ENCODE results near the gene TADA2B.

Gene TADA2B

DNA sequence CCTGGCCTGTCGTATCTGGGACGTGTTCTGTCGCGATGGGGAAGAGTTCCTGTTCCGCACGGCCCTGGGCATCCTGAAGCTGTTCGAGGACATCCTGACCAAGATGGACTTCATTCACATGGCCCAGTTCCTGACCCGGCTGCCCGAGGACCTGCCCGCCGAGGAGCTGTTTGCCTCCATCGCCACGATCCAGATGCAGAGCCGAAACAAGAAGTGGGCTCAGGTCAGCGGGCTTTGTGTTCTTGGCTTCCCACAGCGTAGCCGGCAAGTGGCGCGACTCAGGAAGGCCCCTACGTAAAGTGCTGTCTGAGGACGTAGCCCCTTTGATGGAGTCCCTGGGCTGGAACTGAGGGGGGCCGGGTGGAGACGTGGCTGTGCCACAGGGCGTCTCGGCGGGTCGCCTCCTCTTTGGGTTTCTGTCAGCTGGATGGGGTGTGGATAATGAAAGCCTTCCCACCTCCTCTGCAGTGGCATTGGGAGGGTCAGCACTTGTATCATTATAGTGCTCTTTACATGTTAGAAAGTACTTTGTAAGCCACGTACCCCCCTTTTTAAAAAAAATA, 18.1 kb upstream of the TADA2B start:
- Histone ChIP-seq H2AFZ (ENCODE audit: low read length, unreplicated experiment) (no peak overlapping the region), H3K27ac (ENCODE audit: low read depth, low read length) (no peak overlapping the region), H3K79me2 (ENCODE audit: control insufficient read depth, insufficient read depth, low read length, unreplicated experiment) (peaks cover 4% of the 10 kb centered on the region), H3K4me1 (ENCODE audit: control insufficient read depth, insufficient read depth, low read length, unreplicated experiment) (peaks cover 23% of the 10 kb centered on the region), H3K4me3 (ENCODE audit: low read depth, low read length) (no peak overlapping the region), H3K36me3 (ENCODE audit: insufficient read depth, low read length) (0 out of 2 replicates have a peak, but pooled peaks cover 2% of the 10 kb centered on the region), H3K27me3 (ENCODE audit: insufficient read depth, low read length) (no peaks in the 10 kb centered on the region)

DNA sequence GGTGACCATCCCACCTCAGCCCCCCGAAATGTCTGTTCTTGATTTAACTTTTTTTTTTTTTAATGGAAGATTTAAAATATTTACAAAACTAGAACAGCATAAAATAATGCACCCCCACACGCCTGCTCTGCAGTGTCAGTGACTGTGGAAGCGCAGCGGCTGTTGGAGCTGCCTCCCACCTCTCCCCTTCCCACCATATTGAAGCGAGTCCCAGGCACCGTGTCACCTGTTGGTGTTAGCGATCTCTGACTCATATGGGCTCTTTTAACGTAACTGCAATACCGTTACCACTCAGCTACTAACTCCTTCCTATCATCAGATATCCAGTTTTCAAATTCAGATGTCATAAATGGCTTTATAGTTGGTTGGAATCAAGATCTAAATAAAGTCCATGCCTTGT, 17.1 kb upstream of the TADA2B start:
- Histone ChIP-seq H3K27me3 (ENCODE audit: insufficient read depth, low read length) (no peaks in the 10 kb centered on the region), H3K79me2 (ENCODE audit: control insufficient read depth, insufficient read depth, low read length, unreplicated experiment) (peaks cover 4% of the 10 kb centered on the region), H3K4me3 (ENCODE audit: low read depth, low read length) (no peak overlapping the region), H3K36me3 (ENCODE audit: insufficient read depth, low read length) (0 out of 2 replicates have a peak, but pooled peaks cover 2% of the 10 kb centered on the region), H2AFZ (ENCODE audit: low read length, unreplicated experiment) (no peak overlapping the region), H3K27ac (ENCODE audit: low read depth, low read length) (no peak overlapping the region), H3K4me1 (ENCODE audit: control insufficient read depth, insufficient read depth, low read length, unreplicated experiment) (peaks cover 23% of the 10 kb centered on the region)

DNA sequence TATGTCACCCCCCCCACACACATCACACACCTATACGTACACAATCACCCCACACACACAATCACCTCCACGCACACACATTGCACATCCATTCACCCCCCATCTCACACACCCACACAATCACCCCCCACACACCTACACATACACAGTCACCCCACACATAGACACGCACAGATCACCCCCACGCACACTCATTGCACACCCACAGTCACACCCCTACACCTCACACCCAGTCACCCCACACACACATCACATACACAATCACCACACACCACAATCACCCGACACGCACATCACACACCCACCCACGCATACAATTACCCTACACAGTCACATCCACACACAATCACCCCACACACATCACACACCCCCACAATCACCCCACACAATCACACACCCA, 15.9 kb upstream of the TADA2B start:
- H2AFZ ChIP-seq (ENCODE audit: low read length, unreplicated experiment) = no peak overlapping the region
- no peaks in the 10 kb centered on the region for H3K27me3 ChIP-seq (ENCODE audit: insufficient read depth, low read length)
- peaks cover 4% of the 10 kb centered on the region for H3K79me2 ChIP-seq (ENCODE audit: control insufficient read depth, insufficient read depth, low read length, unreplicated experiment)
- H3K36me3 ChIP-seq (ENCODE audit: insufficient read depth, low read length) = 0 out of 2 replicates have a peak, but pooled peaks cover 2% of the 10 kb centered on the region
- peaks cover 16% of the 10 kb centered on the region for H3K4me1 ChIP-seq (ENCODE audit: control insufficient read depth, insufficient read depth, low read length, unreplicated experiment)
- no peak overlapping the region for H3K27ac ChIP-seq (ENCODE audit: low read depth, low read length)
- no peak overlapping the region for H3K4me3 ChIP-seq (ENCODE audit: low read depth, low read length)

DNA sequence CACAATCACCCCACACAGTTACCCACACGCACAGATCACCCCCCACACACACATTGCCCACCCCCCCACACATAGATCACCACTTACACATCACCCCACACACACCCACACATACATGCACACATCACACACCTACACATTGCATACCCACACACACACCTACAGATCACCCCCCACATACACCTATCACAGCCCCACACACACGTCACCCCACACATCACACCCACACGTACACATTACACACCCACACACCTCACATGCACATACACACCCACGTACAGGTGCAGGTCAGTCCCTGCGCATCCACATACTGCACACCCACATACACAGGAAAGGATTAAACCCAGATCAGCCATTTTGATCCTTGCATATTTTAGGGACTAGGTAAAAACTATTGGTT, 15.3 kb upstream of the TADA2B start:
- peaks cover 9% of the 10 kb centered on the region for H3K4me1 ChIP-seq (ENCODE audit: control insufficient read depth, insufficient read depth, low read length, unreplicated experiment)
- H3K36me3 ChIP-seq (ENCODE audit: insufficient read depth, low read length) = 0 out of 2 replicates have a peak, but pooled peaks cover 2% of the 10 kb centered on the region
- no peak overlapping the region for H3K4me3 ChIP-seq (ENCODE audit: low read depth, low read length)
- H3K27me3 ChIP-seq (ENCODE audit: insufficient read depth, low read length) = no peaks in the 10 kb centered on the region
- no peak overlapping the region for H2AFZ ChIP-seq (ENCODE audit: low read length, unreplicated experiment)
- H3K79me2 ChIP-seq (ENCODE audit: control insufficient read depth, insufficient read depth, low read length, unreplicated experiment) = peaks cover 4% of the 10 kb centered on the region
- no peak overlapping the region for H3K27ac ChIP-seq (ENCODE audit: low read depth, low read length)

DNA sequence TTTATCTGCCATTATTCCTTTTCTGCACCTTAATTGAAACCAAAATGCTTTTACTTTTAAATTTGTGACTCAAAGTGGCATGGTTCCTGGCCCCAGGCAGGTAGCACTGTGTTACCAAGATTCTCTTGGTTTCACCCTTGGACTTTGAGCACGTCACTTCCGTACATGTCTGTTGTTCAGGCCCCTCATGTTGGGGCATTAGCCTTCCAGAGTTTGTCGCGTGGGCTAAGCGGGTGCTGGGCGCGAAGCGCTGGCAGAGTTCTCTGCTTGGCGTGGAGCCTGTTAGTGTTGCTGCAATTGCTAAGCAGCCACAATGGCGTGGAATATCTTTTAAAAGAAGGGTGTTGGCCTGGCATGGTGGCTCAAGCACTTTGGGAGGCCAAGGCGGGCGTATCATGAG, 14.0 kb upstream of the TADA2B start:
- Histone ChIP-seq H3K27me3 (ENCODE audit: insufficient read depth, low read length) (no peaks in the 10 kb centered on the region), H3K4me1 (ENCODE audit: control insufficient read depth, insufficient read depth, low read length, unreplicated experiment) (peaks cover 9% of the 10 kb centered on the region), H3K36me3 (ENCODE audit: insufficient read depth, low read length) (0 out of 2 replicates have a peak, but pooled peaks cover 2% of the 10 kb centered on the region), H3K27ac (ENCODE audit: low read depth, low read length) (no peak overlapping the region), H3K79me2 (ENCODE audit: control insufficient read depth, insufficient read depth, low read length, unreplicated experiment) (no peaks in the 10 kb centered on the region), H2AFZ (ENCODE audit: low read length, unreplicated experiment) (no peak overlapping the region), H3K4me3 (ENCODE audit: low read depth, low read length) (no peak overlapping the region)

DNA sequence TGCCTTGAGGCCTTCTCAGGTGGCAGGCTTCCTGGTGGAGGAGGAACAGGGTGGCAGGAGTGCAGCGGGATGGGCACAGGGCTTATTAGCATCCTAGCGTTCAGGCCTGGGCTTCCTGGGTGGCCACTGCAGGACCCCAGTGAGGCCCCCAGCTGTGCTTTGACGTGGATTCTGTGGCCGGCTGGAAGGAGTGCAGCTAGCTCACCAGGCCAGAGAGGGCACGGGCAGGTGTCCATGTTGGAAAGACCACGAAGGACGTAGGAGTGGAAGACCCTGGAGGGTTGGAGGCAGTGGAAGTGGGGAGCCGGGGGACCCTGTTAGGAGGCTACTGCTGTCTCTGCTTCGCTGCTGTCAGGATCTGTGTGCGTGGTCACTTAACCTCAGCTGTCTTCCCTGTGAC, 13.3 kb upstream of the TADA2B start:
- no peaks in the 10 kb centered on the region for H3K27me3 ChIP-seq (ENCODE audit: insufficient read depth, low read length)
- no peak overlapping the region for H3K4me3 ChIP-seq (ENCODE audit: low read depth, low read length)
- H3K36me3 ChIP-seq (ENCODE audit: insufficient read depth, low read length) = 0 out of 2 replicates have a peak, but pooled peaks cover 2% of the 10 kb centered on the region
- no peak overlapping the region for H3K27ac ChIP-seq (ENCODE audit: low read depth, low read length)
- H3K79me2 ChIP-seq (ENCODE audit: control insufficient read depth, insufficient read depth, low read length, unreplicated experiment) = no peaks in the 10 kb centered on the region
- peaks cover 16% of the 10 kb centered on the region for H3K4me1 ChIP-seq (ENCODE audit: control insufficient read depth, insufficient read depth, low read length, unreplicated experiment)
- H2AFZ ChIP-seq (ENCODE audit: low read length, unreplicated experiment) = no peak overlapping the region

DNA sequence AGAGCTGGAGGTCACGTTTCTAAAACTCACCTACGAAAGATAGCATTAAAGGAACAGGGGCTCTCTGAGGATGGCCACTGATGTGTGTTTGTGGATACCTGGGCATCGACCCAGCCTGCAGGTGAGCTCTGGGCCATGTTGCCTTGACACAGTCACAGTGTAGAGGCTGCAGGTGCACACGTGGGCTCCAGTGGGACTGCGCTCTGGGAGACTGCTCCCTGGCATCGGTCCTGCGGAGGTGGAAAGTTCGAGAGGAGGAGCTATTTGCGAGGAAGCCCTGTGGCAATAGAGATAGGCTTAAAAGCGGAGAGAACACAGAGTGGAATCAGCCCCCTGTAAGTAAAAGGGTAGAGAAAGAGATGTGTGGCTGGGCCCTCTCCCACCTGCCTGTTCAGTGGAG, 12.3 kb upstream of the TADA2B start:
- no peak overlapping the region for H3K4me3 ChIP-seq (ENCODE audit: low read depth, low read length)
- H2AFZ ChIP-seq (ENCODE audit: low read length, unreplicated experiment) = no peak overlapping the region
- no peaks in the 10 kb centered on the region for H3K27me3 ChIP-seq (ENCODE audit: insufficient read depth, low read length)
- 0 out of 2 replicates have a peak, but pooled peaks cover 2% of the 10 kb centered on the region for H3K36me3 ChIP-seq (ENCODE audit: insufficient read depth, low read length)
- H3K79me2 ChIP-seq (ENCODE audit: control insufficient read depth, insufficient read depth, low read length, unreplicated experiment) = no peaks in the 10 kb centered on the region
- H3K27ac ChIP-seq (ENCODE audit: low read depth, low read length) = no peak overlapping the region
- H3K4me1 ChIP-seq (ENCODE audit: control insufficient read depth, insufficient read depth, low read length, unreplicated experiment) = peaks cover 19% of the 10 kb centered on the region

DNA sequence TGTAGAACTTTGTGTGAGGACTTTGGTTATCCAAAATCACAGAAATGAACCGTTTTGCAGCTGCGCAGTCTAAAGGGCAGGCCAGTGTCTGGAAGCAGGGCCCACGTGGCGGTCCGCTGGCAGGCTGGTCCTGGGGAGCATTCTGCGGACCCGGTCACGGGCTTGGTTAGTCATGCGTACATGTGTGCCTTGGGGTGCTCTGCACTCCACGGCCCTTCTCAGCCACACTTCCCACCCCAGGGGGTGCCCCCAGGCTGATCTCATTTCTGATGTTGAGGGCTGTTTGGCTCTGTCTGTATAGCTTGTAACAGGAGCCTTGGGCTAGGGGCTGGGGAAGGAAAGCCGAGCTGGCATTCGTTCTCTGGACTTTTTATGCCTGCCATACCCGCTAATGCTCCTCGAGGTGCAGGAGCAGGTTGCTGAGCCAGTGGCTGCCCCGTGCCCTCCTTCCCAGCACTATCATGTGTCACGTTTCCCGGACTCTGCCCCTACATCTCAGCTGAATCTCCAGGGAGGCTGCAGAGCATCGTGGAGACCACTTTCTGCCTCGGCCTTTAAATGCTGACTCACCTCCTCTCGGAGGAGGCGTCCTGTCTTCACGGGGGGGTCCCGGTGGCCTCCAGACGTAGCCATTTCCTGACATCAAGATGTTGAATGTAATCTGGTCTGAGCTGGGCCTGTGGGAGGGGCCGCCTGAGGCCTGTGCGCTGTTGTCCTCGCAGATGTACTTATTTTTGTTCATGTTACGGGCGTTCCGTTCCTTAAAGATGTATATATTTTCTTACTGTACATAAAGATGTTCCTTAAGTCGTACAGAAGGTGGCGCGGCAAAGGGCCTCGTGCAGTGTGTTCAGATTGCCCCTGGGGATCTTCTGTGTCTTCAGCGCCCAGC, 11.4 kb upstream of the TADA2B start:
- Histone ChIP-seq H3K27me3 (ENCODE audit: insufficient read depth, low read length) (no peaks in the 10 kb centered on the region), H3K27ac (ENCODE audit: low read depth, low read length) (no peak overlapping the region), H3K4me1 (ENCODE audit: control insufficient read depth, insufficient read depth, low read length, unreplicated experiment) (peaks cover 25% of the 10 kb centered on the region), H2AFZ (ENCODE audit: low read length, unreplicated experiment) (no peak overlapping the region), H3K79me2 (ENCODE audit: control insufficient read depth, insufficient read depth, low read length, unreplicated experiment) (no peaks in the 10 kb centered on the region), H3K36me3 (ENCODE audit: insufficient read depth, low read length) (0 out of 2 replicates have a peak, but pooled peaks cover 2% of the 10 kb centered on the region), H3K4me3 (ENCODE audit: low read depth, low read length) (no peak overlapping the region)

DNA sequence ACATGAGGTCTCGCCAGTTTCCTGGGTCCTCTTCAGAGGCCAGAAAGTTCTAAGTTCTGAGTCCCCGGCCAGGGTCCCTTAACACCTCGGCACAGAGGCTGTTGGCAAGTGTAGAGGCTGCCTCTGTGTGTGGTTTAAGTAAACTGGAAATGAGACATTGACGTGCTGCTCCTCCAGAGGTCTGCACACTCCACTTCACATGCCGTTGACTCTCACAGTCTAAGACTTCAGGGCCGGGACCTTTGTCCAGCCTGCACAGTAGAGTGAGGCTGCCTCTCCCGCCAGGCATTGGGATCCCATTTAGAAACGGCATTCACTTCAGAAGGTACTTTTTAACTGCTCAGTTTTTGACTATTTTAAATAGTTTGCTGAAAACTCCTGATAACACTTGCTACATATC, 10.6 kb upstream of the TADA2B start:
- H3K4me3 ChIP-seq (ENCODE audit: low read depth, low read length) = no peak overlapping the region
- no peak overlapping the region for H3K27ac ChIP-seq (ENCODE audit: low read depth, low read length)
- no peaks in the 10 kb centered on the region for H3K27me3 ChIP-seq (ENCODE audit: insufficient read depth, low read length)
- H2AFZ ChIP-seq (ENCODE audit: low read length, unreplicated experiment) = no peak overlapping the region
- H3K4me1 ChIP-seq (ENCODE audit: control insufficient read depth, insufficient read depth, low read length, unreplicated experiment) = peaks cover 29% of the 10 kb centered on the region
- no peaks in the 10 kb centered on the region for H3K79me2 ChIP-seq (ENCODE audit: control insufficient read depth, insufficient read depth, low read length, unreplicated experiment)
- 0 out of 2 replicates have a peak, but pooled peaks cover 2% of the 10 kb centered on the region for H3K36me3 ChIP-seq (ENCODE audit: insufficient read depth, low read length)

DNA sequence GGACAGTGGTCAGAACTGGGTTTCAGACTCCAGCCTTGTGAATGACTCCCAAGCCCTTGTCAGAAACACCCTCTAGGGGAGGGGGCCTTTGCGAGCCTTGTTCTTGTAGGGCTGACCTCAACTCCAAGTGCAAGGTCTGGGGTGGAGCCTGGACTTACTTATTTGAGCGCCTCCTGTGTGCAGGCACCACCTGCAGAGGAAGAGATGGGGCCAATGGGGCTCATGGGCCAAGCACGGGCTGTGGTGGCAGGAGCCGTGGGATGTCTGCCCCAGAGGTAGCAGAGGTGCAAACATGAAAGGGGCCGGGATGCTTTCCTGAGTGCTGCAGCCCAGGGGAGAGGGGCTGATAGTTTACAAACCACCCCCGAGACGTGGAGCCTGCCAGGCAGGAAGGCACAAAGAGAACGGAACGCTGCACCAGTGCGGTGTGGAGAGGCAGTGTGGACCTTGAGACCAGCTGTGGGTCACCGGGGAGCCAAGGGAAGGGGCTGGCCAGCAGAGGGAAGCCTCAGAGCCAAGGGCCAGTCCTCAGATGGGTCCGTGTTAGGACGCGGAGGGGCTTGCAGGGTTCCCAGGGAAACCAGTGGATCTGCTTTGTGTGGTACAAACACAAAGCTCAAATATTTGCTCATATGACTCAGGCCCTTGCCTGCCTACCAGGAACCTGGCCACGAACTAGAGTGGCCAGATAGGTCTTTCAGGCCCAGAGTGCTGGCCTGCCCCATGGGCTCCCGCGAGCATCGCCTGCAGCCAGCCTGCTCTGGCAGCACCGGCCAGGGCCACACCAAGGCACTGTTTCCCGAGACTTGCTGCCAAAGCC, 8.7 kb upstream of the TADA2B start:
- Histone ChIP-seq H2AFZ (ENCODE audit: low read length, unreplicated experiment) (no peak overlapping the region), H3K4me1 (ENCODE audit: control insufficient read depth, insufficient read depth, low read length, unreplicated experiment) (peaks cover 23% of the 10 kb centered on the region), H3K27ac (ENCODE audit: low read depth, low read length) (no peak overlapping the region; the same call in 1 of the 2 replicates), H3K4me3 (ENCODE audit: low read depth, low read length) (no peak overlapping the region), H3K36me3 (ENCODE audit: insufficient read depth, low read length) (no peaks in the 10 kb centered on the region), H3K27me3 (ENCODE audit: insufficient read depth, low read length) (no peaks in the 10 kb centered on the region), H3K79me2 (ENCODE audit: control insufficient read depth, insufficient read depth, low read length, unreplicated experiment) (no peaks in the 10 kb centered on the region)

All from ACC112 (cell line).